ENCODE results near the gene SLC27A4.

Gene SLC27A4

DNA sequence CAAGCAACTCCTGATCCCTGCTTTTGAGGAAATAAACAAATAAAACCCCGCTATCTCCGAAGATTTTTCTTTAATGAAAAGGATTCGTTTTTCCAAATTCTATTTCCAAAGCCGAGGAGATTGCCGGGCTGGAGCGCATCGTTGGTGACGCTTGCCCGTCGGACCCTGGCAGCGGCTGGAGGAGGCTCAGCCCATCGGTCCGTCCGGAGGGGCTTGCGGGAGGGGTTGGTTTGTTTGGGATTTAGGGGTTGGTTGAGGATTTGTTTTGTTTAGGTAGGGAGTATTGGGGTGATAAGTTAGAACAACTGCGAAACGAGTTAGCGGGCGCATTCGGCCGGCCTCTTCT lies 51.6 kb downstream of the SLC27A4 start:
- no peak for ATAC-seq
- no peak for DNase-seq

DNA sequence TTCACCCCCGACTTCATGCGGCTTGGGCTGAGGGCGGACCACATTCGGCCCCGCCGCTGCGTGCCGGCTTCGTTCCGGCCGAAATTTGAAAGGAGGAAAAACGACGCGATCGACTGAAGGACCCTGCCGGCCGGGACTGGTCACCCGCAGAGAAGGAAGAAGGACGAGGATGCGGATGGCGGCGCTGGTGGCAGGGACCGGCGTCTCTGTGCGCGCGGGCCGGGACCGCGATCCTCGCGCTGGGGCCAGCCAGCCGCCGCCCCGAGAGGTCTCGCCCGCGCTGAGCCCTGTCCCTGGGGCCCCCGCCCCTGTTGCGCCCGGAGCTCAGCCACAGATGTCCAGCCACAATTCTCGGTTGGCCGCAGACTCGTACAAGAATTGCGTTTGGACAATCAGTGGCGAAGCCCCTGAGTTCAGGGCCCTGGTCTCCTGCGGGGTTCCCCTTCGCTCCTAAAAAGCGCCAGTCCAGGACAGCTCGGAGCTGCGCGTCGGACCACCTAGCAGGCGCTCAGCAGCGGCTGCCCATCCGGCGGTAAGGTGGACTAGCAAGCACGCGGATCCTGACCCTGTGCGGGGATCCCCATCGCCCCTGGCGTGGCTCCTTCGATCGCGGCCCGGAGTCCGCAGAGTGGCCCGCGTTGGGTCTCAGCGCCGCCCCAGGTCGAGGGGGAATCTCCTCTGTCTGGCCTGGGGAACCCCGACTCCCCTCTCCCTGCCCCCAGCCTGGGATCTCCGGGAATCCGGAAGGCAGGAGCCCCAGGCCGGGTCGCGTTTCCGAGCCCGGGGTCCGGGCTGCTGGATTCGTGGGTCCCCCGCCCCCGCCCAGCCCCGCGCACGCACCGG lies 52.2 kb downstream of the SLC27A4 start:
- ATAC-seq (no peak), DNase-seq (no peak)

DNA sequence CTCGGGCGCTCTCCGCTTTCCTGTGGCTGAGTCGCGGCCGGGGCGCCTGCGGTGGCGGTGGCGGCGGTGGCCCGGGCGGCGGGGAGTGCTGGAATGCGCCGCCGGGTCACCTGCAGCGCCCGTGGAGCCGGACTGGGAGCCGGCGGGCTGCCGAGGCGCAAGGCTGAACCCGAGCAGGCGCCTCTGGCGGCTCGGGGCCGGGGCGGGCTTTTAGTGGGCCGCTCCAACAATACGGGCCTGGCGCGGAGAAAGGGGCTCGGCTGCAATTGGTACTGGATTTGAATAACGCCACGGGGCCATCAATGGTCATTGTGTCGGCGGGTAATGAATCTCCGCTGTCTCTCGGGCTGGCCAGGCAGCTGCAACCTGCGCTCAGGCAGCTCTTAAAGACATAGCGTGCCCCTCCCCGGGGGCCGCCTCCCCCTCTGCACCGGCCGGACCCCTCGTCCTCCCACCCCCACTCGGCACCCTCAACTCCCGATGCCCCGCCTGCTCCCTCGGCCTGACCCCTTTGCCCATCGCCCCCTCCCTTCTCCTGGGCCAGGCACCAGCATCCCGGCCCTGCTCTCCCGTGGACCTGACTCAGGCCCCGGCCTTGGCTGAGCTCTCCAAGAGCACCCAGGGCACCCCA lies 52.9 kb downstream of the SLC27A4 start:
- no peak for DNase-seq
- no peak for ATAC-seq

DNA sequence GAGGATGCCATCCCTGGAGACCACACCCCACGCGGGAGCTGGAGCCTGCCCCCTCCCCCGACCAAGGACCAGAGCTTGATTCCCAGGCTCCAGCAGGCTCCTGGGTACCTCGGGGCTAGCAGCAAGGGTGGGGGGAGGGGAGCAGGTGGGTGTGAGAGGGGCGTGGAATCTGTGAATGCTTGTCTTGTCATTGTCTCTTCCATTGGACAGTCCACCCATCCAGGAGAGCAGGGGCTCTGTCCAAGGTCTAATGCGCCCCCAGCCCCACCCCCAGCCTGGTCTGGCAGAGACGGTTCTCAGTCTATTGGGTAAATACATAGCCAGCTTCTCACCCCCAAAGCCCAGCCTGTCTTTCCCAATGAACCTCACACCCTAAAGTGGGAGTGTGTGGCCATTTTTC lies 53.6 kb downstream of the SLC27A4 start:
- no peak for ATAC-seq

GRCh38 chr9:128394379-128395168 lies 54.2 kb downstream of the SLC27A4 start:
- DNase-seq: no peak
- ATAC-seq: no peak

More for the DNA sequence above, 53.6 kb downstream of the SLC27A4 start:
- no peak for DNase-seq

DNA sequence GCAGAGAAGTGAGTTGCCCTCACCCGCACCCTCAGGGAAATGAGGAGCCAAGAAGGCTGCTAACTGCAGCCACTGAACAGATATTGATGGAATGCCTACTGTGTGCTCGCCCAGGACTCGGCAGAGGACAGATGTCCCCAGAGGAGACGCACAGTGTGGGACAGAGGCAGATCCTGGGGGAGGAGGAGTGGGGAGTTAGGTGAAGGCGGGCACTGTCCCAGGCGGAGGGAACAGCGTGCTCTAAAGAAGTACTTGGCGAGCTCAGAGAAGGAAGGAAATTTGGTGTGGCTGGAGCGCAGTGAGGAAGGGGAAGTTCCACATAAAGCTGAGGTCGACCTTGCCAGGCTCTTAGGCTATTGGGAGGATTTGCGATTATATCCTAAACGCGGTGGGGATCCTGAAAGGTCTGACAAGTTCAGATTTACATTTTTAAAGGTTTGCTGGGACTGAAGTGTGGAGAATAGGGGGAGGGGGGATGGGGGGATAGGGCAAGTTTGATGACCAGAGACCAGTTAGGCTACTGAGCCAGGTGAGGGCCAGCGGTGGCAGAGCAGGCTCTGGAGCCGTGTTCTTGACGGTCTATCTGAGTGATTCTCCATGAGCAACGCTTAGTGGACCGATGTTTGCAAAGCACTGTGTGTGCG lies 56.8 kb downstream of the SLC27A4 start:
- DNase-seq (no peak), ATAC-seq (no peak)

DNA sequence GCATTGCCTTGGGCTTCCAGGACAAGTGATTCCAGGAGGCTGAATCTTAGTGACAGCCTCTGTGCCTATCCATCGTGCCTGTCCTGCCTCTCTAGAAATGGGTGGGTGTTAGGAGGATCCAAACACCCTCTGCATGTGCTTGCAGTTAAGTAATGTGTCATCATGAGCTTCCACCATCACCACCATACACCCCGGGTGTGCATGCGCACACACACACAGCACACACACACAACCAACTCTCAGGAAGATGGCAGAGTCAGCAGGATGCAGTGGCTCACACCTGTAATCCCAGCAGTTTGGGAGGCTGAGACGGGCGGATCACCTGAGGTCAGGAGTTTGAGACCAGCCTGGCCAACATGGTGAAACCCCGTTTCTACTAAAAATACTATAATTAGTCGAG lies 57.5 kb downstream of the SLC27A4 start:
- no peak for DNase-seq
- peak; percentile 40 for ATAC-seq

GRCh38 chr9:128399861-128400260 lies 59.5 kb downstream of the SLC27A4 start:
- DNase-seq (no peak), ATAC-seq (no peak)

DNA sequence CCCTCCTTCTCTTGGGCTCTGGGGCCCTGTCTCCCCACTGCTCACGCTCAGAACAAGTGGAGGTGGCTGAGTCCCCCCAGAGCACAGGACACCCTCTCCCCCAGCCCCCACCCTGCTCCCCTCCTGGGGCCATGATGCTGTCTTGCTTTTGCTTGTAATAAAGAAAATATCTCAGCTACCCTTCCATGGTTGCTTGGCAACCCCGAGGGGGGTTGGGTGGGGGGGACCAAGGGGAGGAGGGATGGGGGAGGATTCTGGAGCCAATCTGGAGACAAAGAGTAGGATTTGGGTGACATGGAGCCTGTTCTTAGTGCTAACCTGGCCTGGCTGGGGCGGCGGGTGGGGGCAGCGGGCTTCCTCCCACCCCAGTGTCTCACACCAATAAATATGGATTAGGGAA lies 64.2 kb downstream of the SLC27A4 start:
- no peak for DNase-seq
- no peak for ATAC-seq

DNA sequence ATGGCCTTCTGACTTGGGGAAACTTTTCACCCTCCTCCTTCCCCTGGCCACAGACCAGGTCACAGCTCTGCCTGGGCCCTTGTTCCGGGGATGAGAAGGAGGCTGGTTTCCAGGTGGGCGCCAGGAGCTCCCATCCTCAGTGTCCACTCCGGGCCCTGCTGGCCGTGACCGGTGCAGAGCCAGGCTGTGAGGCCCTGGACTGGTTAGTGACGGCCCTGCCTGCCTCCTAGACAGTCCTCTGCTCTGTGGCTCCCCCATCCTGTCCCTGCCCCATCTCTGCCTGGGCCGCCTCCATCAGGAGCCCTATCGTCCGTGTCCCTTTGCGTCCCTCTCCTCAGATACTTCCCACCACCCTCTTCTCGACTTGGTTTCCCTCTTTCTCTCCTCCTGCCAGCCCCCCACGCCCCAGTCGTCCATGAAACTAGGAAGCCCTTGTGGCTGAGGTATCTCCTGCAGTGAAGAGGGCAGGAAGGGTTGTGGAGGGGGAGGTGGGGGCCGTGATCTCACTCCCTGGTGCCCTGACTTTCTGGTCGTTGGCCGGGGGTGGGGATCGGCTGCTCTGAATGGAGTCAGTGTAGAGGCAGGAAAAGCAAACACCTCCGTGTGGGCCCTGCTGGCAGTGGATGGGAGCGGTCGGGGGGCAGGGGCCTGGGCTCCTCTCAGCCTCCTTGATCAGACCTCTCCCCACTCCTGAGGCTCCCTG lies 64.9 kb downstream of the SLC27A4 start:
- DNase-seq (no peak), ATAC-seq (no peak)

- ATAC-seq: no peak
- DNase-seq: no peak
These were observed 65.4 kb downstream of the SLC27A4 start for GRCh38 chr9:128405780-128406171.

GRCh38 chr9:128406848-128407391 lies 66.6 kb downstream of the SLC27A4 start:
- ATAC-seq (no peak), DNase-seq (no peak)

DNA sequence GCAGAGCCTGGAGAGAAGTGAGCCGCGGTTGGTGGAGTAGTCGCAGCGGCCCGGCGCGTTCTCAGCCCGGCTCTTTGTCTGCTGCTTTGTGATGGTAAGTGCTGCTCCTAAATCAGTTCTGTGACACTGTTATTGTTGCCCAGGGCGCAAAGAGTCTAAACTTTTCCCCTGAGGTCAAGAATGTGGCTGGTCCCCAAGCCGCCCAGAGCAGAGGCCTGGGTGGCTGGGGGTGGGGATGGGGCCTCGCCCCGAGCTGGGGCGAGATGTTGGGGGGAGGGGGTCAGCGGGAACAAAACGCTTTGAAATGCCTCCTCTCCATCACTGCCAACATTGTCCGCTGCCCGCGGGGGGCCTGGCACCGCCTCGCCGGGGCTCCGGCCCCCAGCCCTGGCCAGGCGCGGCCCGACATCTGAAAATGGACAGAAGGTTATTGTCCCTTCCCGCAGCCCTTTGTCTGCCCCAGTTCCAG lies 68.7 kb downstream of the SLC27A4 start:
- no peak for DNase-seq
- no peak for ATAC-seq

- DNase-seq (no peak), ATAC-seq (no peak)
These were observed 69.1 kb downstream of the SLC27A4 start for GRCh38 chr9:128409450-128409849.

- ATAC-seq (no peak), DNase-seq (no peak)
These were observed 69.7 kb downstream of the SLC27A4 start for GRCh38 chr9:128409978-128410377.

Data from stimulated activated naive CD8-positive, alpha-beta T cell treated with anti-CD3 and anti-CD28 coated beads, Interleukin-15, Interleukin-2, amounts not matched to agents 100 U/mL and 50 U/mL, for 24 hours (primary cell).